GM21360 (cell line): ENCODE measurements around the gene IPO4.
"Not testable (repeated sequence)": the region's sequence is repeated elsewhere in the genome, so short reads cannot be mapped to it uniquely, and the experiment has no call there.

ENCODE experiments used
- ATAC-seq: cut with Tn5 transposase; IDR thresholded peaks from one replicate; pipeline ENCODE4 v1.9.1; 2021; ENCODE audit warnings: mild to moderate bottlenecking, moderate library complexity; ENCODE audit not compliant: unreplicated experiment

The IPO4 gene

DNA sequence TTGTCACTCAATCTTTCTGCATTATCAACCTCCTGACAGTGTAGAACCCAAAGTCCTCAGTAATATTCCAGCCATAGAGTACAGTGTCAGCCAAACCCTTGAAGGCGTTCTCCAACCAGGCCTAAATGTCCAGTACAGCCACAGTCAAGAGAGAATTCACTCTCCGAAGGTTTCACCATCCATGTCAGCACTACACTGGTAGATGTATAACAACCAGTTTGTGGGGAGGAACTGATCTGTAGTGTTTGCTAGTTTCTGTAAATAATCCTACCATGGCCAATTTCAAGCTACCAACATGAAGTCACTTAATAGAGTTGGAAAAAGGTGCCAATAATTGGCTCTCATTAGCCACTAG lies 27.7 kb upstream of the IPO4 start:
- no peak for ATAC-seq

DNA sequence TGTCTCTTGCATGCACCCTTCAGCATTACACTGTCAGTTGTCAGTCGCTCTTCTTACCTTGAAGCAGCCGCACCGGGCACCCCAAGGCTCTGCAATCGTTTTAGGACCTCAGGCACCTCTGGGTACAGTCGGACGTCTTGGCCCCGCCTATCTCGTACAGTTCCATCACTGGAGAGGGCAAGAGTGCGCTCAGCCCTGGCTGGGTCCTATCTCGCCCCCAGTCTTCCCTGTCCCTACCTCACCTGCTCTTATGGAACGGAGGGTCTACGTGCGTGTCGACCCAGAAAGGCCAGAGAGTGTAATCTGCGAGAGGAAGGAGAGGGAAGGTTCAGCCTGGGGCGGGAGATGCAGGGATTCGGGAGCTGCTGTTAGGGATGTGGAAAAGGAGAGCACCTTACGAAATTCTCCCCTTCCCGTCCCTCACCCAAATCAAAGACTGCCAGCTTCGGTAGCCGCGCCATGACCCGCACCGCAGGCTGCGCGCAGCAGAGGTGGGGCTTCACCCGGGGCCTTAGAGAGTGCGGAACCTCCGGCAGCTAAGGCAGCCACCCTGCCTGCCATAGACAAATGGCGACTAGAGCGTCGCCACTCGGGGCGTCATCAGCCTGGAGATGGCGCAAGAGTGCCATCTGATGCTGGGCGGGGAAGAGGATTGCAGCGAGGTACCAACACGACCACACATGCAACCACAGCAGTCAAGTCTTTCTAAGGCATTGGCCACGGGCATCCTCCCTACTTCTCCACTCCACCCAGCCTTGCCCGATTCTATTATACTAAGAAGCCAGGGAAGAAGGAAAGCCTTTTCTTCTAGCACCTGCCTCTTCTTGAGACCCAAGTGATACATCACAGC lies 27.1 kb upstream of the IPO4 start, which contains the start of gene MDP1:
MDP1 (minus strand) TSS at position 572 of the 850 bp plus-strand sequence; CDS start at position 461, 111 bp downstream.
- peak; percentile 66 for ATAC-seq

DNA sequence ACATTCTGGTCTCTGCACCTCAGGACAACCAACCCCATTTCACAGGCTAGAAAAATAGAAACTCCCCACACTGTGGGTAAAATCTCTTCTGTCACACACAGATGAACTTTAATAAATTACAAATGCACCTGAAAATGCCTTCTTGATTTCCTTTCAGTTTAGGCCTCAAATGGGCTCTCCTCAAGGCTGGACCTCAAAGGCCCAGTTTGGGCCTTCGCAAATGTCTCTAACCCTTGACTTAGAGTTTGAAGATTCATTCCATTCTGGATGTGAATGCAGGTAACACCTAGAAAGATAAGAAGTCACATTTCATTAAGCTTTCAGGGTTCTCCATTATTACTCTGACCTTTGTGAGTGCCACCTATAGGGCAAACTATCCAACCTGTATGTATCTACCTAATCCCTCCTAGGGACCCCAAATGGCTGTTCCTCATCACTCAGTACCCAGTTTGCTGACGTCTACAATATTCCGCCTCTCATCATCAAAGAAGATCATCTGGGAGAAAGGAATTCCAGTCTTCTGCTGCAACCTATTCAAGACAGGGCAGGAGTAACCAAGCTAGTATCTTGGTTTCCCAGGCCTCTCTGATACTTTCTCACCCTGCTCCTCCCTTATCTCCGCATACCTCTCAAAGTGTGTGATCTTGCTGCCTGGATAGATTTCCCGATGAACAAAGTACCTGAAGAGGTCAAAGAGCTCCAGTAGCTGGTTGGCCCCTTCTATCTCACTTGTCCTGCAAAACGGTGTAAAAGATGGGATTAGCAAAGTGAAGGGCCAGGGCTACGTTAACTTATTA lies 25.4 kb upstream of the IPO4 start:
- ATAC-seq: no peak

DNA sequence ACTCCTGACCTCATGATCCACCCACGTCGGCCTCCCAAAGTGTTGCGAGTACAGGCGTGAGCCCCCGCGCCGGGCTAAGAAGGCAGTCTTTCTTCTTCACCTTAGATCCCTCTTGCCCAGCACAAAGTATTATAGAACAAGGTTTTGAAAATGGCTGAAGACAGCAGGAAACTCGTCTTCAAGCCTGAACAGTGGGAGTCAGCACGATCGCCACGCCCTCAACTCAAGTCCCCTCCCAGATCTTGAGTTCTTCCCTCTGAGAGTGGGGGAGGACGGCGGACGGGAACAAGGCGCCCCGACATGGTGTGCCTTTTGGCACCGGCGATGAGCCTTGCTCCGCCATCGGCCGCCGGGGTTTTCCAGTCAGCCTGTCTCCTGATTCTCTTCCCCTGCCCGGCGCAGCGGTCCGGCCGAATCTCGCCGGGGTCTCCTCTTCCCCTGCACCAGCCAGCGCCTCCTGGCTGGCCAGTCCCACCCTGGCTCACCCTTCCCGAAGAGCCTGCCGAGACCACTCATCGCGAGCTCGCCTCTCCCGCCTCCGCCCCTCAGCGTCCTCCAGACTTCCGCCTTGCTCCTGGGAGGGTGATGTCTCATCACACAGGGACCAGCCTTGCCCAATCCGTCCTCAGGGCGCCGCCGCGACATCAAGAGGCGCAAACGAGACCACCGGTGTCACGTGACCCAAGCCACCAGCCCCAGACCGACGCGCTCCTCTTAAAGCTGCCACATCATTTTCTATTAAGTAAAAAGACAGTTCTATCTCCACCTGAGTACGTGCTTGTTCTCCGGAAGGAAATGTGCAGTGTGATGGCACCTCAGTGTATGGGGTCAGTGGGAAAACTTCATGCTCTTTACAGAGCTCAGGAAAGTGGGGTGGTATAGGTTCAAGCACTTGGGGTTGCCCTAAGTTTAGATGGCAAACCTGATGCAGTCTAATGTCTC lies 24.6 kb upstream of the IPO4 start, which contains the start of gene CHMP4A:
CHMP4A (minus strand) TSS at position 565 of the 942 bp plus-strand sequence; CDS start at position 516, 49 bp downstream.
- peak; percentile 72 for ATAC-seq

DNA sequence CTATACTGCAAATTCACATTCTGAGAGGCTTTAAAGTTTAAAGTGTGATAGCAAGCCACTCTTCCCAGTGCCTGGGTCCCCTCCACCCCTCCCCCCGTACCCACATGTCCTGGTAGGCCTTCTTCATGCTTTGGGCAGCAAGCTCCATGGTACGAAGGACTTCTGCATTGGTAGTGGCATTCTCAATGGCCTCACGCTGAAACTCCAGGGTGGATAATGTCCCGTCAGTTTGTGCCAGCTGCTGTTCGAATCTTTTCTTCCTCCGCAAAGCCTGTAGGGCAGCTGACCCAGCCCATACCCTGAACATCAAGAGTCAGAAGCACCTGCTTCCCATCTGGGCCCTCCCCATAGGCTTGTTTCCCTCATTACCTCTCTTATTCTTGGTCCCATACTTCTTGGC lies 22.7 kb upstream of the IPO4 start:
- no peak for ATAC-seq

DNA sequence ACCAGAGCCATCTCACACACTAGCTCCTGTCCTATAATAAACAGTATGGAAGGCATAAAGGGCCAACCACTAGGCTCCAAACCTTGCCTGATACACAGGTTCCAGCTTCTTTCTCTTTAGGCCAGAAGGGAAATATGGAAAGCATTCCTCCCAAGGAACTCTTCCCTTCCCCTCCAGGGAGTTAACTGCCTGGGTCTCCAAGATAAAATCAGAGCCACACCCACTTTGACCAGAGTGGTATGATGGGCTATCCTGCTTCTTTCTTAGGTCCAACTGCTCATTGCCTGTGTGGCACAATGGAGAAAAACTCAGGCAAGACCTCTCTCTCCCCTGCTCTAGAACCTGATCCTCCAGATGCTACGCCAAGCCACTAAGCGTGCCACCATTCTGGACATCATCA lies 19.0 kb upstream of the IPO4 start:
- no peak for ATAC-seq

DNA sequence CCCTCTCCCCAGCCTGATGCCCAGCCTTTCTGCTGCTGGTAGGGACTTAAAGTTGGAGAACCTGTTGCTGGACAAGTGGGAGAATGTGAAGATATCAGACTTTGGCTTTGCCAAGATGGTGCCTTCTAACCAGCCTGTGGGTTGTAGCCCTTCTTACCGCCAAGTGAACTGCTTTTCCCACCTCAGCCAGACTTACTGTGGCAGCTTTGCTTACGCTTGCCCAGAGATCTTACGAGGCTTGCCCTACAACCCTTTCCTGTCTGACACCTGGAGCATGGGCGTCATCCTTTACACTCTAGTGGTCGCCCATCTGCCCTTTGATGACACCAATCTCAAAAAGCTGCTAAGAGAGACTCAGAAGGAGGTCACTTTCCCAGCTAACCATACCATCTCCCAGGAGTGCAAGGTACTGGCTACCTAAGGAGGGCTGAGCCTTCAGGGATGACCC lies 18.5 kb upstream of the IPO4 start:
- ATAC-seq: no peak

DNA sequence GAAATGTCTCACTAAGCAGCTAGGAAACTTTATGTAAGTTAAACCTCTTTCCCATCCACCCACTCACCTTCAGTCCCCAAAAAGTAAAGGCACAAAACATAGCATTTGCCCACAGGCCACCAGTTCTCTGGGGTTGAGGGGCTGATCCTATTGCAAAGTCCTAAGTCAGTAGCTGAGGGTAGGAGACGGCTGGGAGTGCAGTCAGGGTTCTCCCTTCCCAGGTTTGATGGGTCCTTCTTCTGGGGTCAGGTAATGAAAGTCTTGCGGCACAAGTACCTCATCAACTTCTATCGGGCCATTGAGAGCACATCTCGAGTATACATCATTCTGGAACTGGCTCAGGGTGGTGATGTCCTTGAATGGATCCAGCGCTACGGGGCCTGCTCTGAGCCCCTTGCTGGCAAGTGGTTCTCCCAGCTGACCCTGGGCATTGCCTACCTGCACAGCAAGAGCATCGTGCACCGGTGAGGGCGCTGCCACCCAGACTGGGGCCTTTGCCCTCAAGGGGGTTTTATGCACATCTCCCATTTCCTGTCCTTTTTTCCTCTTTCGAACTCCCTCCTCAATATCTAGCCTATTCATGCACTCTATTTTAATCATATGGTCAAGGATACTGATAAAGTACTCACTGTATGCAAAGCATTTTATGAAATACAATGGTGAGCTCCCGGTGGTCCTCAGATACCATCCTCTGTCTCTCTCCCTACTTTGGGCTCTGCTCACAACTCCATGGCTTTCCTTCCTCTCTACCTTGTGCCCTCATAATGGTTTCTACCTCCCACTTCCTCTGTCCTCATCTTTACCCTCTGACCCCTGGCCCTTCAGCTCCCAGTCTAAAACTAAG lies 17.9 kb upstream of the IPO4 start:
- no peak for ATAC-seq

DNA sequence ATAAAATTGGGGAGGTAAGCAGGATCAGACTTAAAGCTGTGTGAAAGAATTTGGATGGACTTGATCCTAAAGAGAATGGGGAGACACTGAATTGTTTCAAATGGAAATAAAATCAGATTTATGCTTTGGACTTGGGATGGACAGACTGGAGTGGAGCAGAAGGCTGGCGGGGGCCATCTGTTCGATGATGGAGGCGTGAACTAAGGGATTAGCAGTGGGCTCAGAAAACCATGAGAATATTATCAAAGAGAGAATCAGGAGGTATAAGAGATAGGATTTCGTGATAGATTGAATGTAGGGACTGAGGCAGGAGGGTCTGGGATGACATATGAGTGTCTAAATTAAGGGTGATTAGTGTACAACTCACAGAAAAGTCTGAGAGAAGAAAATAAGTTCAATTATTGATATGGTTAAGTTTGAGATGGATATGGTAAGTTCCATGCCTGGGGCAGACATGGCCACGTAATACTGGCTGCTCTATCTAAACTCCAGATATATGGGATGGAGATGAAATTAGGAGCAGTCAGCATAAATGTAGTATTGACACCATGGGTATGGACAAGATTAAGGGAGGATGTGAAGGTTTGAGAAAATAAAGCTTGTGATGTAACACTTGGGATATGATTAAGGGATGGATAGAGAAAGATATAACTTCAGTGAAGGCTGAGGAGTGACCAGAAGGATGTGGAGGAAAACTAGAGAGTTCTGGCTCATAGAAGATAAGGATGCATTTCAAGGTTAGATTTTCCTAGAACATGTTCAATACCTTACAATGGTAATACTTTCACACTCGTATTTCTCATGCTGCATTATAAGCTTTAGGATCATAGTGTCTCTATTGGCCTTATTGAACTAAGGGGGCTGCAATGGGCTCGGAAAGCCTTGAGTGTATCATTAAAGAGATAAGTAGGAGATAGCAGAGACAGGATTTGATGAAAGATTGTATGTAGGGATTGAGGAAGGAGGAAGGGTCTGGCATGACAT lies 15.8 kb upstream of the IPO4 start:
- ATAC-seq: no peak

DNA sequence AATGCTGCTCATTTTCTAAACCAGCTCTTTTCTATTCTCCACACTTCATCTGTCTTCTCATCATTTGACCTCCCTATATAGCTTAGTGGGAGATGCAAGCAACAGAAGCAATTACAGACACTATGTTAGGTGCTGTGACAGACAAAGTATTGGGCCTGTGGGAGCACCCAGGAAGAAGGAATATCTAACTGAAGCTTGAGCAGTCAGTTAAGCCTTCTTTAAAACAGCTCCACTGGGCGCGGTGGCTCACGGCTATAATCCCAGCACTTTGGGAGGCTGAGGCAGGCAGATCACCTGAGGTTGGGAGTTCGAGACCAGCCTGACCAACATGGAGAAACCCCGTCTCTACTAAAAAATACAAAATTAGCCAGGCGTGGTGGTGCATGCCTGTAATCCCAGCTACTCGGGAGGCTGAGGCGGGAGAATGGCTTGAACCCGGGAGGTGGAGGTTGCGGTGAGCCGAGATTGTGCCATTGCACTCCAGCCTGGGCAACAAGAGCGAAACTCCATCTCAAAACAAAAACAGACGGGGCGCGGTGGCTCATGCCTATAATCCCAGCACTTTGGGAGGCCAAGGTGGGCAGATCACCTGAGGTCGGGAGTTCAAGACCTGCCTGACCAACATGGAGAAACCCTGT lies 14.8 kb upstream of the IPO4 start:
- not testable (repeated sequence) for ATAC-seq

DNA sequence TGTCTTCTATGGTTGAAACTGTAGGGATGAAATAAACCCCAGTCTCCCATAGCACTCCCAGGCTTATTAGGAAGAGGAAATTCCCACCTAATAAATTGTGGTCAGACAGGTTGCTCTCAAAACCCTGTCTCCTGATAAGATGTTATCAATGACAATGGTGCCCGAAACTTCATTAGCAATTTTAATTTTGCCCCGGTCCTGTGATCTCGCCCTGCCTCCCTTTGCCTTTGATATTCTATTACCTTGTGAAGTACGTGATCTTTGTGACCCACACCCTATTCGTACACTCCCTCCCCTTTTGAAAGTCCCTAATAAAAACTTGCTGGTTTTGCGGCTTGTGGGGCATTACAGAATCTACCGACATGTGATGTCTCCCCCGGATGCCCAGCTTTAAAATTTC lies 13.9 kb upstream of the IPO4 start:
- not testable (repeated sequence) for ATAC-seq

DNA sequence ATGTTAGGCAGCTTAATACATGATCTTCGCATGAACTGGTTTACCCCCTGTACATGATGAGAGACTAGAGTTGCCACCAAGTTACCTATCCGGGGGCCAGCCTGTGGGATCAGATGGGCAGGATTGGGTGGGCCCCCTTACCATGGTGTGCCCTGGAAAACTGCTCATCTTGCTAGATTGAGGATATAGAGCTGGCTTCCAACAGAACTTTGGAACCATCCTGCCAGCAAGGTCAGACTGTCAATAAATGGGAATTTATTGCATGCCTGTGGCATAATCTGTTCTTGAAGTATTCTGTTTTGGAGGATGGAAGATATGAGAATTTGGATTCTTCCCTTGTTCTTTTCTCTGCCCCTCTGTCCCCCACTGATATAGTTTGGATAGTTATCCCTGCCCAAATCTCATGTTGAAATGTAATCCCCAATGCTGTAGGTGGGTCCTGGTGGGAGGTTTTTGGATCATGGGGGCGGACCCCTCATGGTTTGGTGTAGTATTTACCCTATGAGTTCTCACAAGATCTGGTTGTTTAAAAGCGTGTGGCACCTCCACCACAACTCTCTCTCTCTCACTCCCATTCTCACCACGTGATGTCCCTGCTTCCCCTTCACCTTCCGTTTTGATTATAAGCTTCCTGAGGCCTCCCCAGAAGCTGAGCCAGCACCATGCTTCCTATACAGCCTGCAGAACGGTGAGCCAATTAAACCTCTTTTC lies 10.4 kb upstream of the IPO4 start:
- no peak for ATAC-seq

DNA sequence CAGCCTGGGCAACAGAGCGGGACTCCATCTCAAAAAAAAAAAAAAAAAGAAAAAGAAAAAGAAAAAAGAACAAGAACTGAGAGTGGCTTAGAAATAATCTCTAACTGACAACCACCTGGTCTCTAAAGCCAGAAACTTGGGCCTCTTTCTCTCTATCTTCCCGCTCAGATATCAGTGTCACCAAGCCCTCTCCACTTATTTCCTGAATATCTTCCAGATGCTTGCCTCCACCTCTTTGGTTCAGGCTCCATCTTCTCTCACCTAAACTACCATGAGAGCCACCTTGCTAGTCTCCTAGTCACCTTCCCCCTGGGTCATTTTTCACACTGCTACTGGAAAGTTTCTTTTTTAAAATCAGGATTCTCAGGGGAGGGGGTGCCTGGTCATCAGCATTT lies 8.4 kb upstream of the IPO4 start:
- ATAC-seq: no peak

DNA sequence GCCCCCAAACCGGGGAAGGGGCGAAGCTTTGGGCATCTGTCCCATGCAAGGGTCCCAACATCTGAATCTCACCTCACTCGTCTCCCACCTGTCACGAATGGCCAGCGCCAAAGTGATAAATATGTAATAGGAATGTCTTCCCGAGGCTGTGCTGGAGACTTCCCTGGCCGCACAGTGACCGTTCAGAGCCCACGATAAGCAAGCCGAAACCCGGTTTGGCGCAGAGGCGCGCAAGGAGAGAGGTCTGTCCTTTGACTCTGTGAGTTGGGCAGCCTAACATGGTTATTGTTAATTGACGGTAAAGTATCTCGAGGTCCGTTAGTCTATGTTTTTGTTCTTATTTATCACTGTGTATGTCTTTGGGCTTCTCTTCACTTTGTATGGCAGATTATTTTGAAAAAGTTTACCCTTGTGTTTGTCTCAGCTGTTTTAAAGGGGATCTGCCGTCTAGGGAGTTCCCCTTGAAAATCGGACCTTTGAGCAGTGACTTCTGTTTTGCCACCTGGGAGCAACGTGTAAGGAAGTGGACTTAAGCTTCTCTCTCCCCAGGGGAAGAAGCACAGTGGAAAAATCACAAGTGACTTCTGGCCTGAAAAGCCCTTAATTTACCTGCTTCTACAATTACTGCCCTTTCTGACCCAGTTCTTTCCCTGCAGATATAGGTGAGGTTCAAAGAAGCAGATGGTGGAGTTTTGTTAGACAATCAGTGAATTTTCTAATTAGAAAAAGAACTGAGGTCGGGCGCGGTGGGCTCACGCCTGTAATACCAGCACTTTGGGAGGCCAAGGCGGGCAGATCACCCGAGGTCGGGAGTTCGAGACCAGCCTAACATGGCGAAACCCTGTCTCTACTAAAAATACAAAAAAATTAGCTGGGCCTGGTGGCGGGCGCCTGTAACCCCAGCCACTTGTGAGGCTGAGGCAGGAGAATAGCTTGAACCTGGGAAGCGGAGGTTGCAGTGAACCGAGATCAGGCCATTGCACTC lies 7.7 kb upstream of the IPO4 start:
- no peak for ATAC-seq

DNA sequence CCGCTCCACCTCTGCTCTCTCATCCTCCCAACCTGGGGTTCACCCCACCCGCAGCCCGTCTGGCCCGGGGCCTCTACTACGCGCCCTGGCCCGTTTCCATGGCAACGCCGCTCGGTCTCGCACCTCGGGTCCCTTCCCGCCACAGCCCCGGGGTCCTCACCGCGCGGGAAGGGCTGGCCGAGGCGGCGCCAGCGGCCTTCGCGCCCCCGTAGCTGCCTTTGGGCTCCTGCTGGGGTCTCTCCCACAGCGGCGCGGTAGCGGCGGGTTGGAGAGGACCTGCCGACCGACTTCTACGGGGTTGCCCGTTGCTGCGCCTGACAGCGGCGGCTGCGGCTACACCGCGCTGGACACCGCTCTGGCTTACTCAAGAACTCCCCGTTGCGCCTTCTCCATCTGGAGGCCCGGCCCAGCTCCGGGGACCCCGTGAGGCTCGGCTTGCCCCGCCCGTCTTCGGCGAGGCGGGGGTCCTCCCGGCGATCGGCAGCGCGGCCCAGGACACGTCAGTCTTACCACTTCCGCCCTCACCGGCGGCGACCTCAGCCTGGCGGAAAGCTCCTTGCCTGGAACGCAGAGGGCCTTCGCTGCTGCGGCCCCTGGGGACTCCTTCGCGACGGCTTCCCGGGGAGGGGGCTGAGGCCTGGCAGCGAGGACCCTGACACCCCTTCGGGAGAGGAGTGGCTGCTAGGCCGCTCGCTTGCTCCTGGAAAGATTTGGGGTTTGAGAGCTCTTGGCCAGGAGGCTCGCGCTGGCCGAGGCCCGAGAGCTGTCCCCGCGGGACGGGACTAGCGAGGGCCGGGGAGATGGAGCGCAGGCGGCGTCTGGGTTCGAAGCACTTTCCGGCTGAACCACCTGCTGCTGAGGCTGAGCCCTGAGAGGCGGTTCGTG lies 6.8 kb upstream of the IPO4 start, which contains the start of gene TM9SF1:
TM9SF1 (minus strand) TSS at position 256 of the 885 bp plus-strand sequence. CDS start 422 bp downstream, outside the sequence.
- ATAC-seq: peak; percentile 78
